Stimulated activated CD4-positive, alpha-beta T cell treated with anti-CD3 and anti-CD28 coated beads, Interleukin-1b, Interleukin-23, amount 100 ng/mL, for 24 hours (primary cell): ENCODE results near the gene COX19.
"Not testable (repeated sequence)": the region's sequence is repeated elsewhere in the genome, so short reads cannot be mapped to it uniquely, and the experiment has no call there.

Source experiments
- DNase-seq, 4 experiments: peaks; one replicate each; pipeline ENCODE4 v3.0.0-alpha.2; 2020; ENCODE audit warnings: low read depth in 4 of 4, low spot score in 1 of 4

Gene COX19

DNA sequence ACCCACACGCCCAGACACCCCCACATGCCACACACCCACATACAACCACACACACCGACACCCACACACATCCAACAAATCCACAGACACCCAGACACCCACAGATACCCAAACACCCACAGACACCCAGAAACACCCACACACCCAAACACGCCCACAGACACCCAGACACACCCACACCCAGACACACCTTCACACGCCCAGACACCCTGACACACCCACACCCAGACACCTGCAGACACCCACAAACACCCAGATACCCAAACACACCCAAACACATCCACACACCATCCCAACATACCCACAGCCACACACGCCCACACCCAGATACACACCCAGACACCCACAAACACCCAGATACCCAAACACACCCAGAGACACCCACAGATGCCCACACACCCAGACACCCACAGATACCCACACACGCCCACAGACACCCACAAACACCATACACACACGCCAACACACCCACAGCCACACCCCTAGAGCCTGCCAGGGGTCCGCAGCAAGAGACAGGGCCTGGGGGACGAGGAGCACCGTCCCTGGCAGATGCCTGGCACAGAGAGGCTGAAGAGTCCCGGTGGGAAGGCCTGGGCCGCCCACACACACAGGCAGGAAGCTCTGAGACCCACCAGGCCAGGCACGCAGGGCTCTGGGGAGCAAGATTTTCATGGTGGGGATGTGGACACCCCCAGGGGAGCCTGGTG, 36.1 kb upstream of the COX19 start:
- DNase-seq = no peak

GRCh38 chr7:1010226-1010625, 34.9 kb upstream of the COX19 start:
- DNase-seq = no peak

GRCh38 chr7:1009747-1010146, 34.4 kb upstream of the COX19 start:
- no peak for DNase-seq

DNA sequence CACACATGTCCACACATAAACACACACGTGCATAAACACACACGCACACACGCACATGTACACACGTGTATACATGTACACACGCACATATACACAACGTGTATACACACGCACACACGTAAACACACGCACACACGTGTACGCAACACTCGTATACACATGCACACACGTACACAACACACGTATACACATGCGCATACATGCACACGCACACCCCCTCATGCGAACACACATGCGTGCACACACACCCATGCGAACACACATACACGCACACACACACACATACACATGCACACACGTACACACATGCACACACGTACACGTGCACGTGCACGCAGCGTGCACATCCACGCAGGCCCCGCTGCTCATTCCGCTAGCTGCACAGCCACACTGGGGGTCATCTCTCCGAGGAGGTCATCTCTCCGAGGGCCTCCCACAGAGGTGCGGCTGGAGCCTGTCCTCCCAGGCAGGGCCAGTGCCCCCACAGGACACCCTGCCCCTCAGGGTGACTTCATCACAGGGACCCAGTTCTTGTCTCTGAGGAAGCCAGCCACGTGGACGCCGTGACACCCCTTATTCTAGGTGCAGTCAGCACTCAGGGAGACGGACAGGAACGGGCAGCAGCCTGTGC, 33.5 kb upstream of the COX19 start:
- no peak for DNase-seq

GRCh38 chr7:1007901-1008300, 32.6 kb upstream of the COX19 start:
- no peak for DNase-seq

DNA sequence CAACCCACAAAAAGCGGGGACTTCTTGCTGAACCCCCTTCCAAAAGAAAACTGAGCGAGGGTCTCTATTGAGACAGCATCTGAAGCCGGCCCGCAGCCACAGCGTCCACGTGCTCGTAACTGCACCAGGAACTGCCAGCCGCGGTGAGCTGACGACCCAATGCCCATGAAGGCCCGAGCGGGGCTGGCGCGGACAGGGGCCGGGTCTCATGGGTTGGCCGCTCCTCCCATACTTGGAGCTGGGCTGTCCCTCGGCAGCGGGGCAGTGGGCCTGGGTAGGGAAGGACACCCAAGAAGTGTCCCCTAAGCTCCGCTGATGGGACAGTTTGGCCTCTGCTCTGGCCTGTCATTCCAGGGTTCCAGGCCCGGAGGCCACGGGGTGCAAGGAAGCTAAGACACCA, 30.0 kb upstream of the COX19 start:
- DNase-seq = no peak

- DNase-seq = no peak
Measured at GRCh38 chr7:1004018-1004852, 28.9 kb upstream of the COX19 start.

GRCh38 chr7:1002445-1002844, 27.1 kb upstream of the COX19 start:
- DNase-seq = not testable (repeated sequence)

GRCh38 chr7:1002026-1002425, 26.7 kb upstream of the COX19 start:
- not testable (repeated sequence) for DNase-seq

DNA sequence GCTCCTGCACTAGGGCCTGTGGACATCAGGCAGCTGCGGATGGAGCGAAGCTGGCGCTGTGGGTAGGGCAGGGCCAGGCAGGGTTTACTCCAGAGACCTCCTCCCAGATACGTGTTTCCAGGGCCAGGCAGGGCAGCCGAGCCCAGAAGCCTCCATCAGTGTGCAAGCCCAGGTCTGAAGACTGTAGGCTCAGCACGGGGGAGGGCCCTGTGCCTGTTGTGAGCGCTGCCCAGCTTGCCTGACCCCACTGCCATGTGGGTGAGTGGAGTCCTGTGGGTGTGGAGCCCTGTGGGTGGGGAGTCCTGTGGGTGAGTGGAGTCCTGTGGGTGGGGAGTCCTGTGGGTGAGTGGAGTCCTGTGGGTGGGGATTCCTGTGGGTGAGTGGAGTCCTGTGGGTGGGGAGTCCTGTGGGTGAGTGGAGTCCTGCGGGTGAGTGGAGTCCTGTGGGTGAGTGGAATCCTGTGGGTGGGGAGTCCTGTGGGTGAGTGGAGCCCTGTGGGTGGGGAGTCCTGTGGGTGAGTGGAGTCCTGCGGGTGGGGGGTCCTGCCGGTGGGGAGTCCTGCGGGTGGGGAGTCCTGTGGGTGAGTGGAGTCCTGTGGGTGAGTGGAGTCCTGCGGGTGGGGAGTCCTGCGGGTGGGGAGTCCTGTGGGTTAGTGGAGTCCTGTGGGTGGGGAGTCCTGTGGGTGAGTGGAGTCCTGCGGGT, 25.9 kb upstream of the COX19 start:
- DNase-seq = not testable (repeated sequence)

- DNase-seq = no peak
Measured at GRCh38 chr7:999941-1000935, 24.9 kb upstream of the COX19 start.

DNA sequence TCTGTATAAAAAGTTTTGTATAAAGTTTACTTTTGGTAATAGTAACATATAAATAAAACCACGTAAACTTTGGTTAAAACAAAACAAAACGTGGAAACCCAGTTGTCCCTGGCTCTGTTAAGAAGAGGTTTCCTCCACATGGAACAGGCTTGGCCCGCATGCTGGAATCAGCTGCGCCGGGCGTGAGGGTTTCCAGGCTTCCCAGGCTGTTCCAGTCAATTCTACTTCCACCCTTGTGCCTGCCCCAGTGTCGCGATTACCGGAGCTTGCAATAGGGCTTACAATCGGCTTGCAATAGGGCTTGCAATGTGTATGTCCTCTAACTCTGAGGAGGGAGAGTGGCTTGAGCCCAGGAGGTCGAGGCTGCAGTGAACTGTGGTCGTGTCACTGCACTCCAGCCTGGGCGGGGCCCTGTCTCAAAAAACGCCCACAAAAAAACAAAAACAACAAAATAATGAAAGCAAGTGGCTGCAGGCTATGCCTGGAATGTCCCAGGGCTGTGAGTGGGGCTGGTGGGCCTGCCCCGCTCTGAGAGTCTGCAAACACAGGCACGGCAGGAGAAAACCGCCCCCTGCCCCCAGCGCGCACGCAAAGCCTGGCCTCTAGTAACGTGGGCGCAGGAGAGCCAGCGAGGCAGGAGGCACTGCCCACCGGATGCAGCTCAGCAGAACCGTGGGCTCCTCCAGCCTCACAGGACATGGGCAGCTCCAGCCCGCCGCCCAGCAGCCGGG, 24.0 kb upstream of the COX19 start:
- no peak for DNase-seq

DNA sequence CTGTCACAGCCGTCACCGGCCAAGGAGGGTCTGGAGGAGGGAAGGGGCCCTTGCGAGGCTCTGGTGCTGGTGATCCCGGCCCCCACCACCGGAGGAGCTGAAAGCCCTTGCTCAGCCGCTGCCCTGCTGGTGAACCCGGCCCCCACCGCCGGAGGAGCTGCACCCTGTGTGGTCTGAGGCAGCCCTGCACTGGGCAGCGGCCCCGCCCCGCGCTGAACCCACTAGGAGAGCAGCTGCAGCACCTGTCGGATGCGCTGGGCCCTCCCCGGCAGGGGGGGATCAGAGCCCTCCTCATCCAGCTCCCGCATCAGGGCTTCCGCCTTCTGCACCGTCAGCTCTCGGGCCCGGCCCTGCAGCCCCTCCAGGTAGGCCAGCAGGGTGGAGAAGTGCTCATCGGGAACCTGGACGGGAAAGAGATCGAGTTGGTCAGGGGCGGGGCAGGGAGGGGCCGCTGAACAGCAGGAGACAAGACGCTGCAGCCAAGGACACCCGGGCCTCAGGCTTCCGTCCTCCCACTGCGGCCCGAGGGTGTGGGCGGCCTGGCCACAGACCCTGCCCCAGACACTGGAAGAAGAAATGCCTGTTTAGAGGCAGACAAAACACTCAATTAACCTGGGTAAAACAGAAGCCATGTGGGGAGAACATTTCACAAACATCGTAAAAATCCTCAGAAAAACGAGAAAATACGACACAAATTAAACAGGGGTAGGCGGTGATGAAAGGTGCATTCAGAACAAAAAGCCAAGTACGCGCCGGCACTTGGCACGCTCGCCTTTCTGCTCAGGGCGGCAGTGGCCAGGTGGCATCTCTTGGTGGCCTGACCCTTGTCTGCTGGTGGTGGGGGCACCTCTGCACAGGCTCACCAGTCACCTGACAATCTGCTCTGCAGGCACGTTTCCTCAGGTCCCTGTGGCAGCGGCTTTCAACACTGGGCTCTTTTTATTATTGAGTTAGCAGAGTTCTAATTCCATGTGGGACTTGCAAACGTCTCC, 22.4 kb upstream of the COX19 start:
- no peak for DNase-seq

DNA sequence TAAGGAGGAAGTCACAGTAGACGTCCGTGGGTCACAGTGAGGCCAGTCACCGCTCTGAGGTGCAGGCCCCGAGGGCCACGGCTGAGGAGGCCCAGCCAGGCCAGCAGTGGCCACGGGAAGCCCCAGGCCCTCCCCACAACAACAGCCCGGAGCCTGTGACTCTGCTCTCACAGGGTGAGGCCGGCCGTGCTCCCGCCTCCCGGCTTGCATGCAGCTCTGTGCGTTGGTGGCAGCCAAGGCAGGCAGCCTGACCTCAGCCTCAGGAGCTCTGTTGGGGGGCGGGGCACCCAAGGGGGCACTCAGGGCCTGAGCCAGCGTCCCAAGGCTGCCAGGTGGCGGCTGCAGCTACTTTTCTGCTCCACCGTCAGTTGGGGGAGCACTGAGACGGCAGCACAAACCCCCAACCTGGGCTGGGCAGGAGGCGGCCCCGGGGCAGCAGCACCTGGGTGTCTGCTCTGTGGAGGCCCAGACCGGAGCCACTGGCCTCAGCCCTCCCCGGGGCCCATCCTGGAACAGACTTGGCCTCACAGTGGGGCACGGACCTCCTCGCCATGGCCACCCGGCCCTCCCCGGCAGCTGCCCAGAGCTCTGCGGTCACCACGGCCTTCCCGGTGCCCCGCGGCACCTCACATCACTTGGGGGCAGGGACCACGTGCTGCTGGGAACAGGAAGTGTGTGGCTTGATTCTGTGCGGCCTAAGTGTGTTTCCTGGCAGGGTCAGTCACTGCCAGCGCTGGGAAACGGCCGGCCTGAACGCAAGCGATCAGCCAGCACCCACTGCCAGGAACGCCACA, 20.9 kb upstream of the COX19 start:
- no peak for DNase-seq

DNA sequence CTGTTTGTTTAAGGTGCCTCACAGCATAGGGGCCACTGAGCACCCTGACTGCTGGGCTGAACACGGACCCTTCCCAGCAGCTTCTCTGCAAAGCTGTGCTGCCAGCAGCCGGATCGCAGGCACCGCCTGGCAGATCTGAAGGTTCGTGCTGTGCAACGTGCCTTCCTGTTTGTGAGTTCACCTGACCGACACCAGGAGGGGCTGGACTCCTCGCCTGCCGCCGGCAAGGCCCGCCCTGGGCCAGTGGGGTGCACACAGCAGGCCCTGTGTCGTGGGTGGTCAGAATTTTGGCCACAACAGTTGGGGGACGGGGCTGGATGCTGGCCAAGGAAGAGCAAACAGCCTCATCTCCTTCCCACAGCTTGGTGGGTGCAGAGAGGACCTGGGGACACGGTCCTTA, 20.2 kb upstream of the COX19 start:
- no peak for DNase-seq

DNA sequence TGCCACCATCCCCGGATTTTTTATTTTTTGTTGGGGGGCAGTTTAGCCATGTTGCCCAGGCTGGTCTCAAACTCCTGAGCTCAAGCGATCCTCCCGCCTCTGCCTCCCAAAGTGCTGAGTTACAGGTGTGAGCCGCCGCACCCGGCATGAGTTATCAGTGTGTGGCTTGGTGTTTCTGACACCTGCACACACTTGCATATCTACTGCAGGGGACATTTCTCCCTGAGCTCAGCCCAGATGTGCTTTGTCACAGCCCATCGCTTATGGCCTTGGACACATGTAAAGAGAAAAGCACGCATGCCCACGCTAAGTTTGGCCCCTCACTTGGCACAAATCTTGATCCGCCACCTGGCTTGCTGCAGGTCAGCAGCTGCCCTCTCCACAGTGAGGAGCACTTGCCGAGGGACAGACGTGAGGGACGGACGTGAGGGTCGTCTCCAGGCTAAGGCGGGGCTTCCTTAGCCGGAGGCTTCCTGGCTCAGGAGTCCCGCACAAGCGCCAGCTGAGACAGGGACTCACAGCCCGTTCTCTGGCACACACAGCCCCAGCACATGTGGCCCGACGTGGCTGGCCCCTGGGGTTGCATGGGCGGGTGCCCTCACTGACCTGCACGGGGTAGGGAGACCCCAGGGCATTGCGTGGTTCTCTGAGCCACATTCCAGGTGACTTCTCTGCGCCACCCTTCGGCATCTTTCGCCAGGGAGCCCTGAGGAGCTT, 19.4 kb upstream of the COX19 start:
- DNase-seq = no peak
